HUES64 (cell line): ENCODE results near the gene CFAP54.

Experiments
- H3K27ac ChIP-seq: 2 replicates; pipeline ENCODE4 v1.7.0; 2013; ENCODE audit warnings: low read depth, low read length, inconsistent platforms
- H3K27me3 ChIP-seq: 2 replicates; pipeline ENCODE4 v1.6.1; 2013; ENCODE audit warnings: mild to moderate bottlenecking, low read length; ENCODE audit not compliant: insufficient read depth
- H3K36me3 ChIP-seq: 2 replicates; pipeline ENCODE4 v1.6.1; 2013; ENCODE audit warnings: mild to moderate bottlenecking, low read length; ENCODE audit not compliant: insufficient read depth
- H3K4me1 ChIP-seq: 2 replicates; pipeline ENCODE4 v1.6.1; 2013; ENCODE audit warnings: mild to moderate bottlenecking, low read length, moderate library complexity; ENCODE audit not compliant: insufficient read depth
- H3K4me3 ChIP-seq: 2 replicates; pipeline ENCODE4 v1.5.1; 2013; ENCODE audit warnings: mild to moderate bottlenecking, low read length, moderate library complexity
- H3K9ac ChIP-seq: 2 replicates; pipeline ENCODE4 v1.6.1; 2013; ENCODE audit warnings: mild to moderate bottlenecking, low read depth, low read length
- H3K9me3 ChIP-seq: 2 replicates; pipeline ENCODE4 v1.6.1; 2013; ENCODE audit warnings: low read depth, low read length; ENCODE audit not compliant: insufficient read depth
- WGBS: fragments of 150-250, 120-280 bp; methylation state at CpG from one replicate; pipeline ENCODE4 v1.1.7; 2013; ENCODE audit warnings: missing lambda C conversion rate; 5-methylcytosine and 5-hydroxymethylcytosine counted together

Gene CFAP54

GRCh38 chr12:96902076-96902475 lies 412.7 kb downstream of the CFAP54 start:
- Histone ChIP-seq H3K36me3 (no peaks in the 10 kb centered on the region), H3K27ac (no peak overlapping the region), H3K9me3 (no peaks in the 10 kb centered on the region), H3K9ac (no peak overlapping the region), H3K4me3 (no peak overlapping the region), H3K4me1 (no peaks in the 10 kb centered on the region), H3K27me3 (no peaks in the 10 kb centered on the region)
- WGBS = 91% methylated on average over 4 of the region's 4 CpGs

- Histone ChIP-seq H3K27me3 (no peaks in the 10 kb centered on the region), H3K36me3 (peaks cover 3% of the 10 kb centered on the region; the same call in 1 of the 2 replicates), H3K9me3 (no peaks in the 10 kb centered on the region), H3K4me1 (peaks cover 20% of the 10 kb centered on the region), H3K27ac (no peak overlapping the region), H3K9ac (no peak overlapping the region), H3K4me3 (peak overlapping the region; percentile 71)
- 90% methylated on average over 9 of the region's 9 CpGs for WGBS
Observed at GRCh38 chr12:96906498-96906848, 417.1 kb downstream of the CFAP54 start.

GRCh38 chr12:96906849-96907670 lies 417.7 kb downstream of the CFAP54 start, which contains the start of gene NEDD1:
Gene NEDD1, plus strand, starts transcription at chr12:96907257. Its CDS starts 2,503 bp downstream, at chr12:96909760.
- Histone ChIP-seq H3K27me3 (no peaks in the 10 kb centered on the region), H3K9ac (peak within 1 kb of the TSS; percentile 70), H3K4me1 (peaks cover 20% of the 10 kb centered on the region), H3K9me3 (no peaks in the 10 kb centered on the region), H3K36me3 (peaks cover 3% of the 10 kb centered on the region; the same call in 1 of the 2 replicates), H3K4me3 (peak within 1 kb of the TSS; percentile 71), H3K27ac (peak within 1 kb of the TSS; percentile 75)
- 2% methylated on average over 68 of the region's 68 CpGs for WGBS

GRCh38 chr12:96907671-96908422 lies 418.5 kb downstream of the CFAP54 start:
- no peaks in the 10 kb centered on the region for H3K27me3 ChIP-seq
- H3K4me1 ChIP-seq = peaks cover 23% of the 10 kb centered on the region
- 19% methylated on average over 23 of the region's 23 CpGs for WGBS
- H3K27ac ChIP-seq = peak overlapping the region; percentile 75
- peaks cover 3% of the 10 kb centered on the region; the same call in 1 of the 2 replicates for H3K36me3 ChIP-seq
- H3K9me3 ChIP-seq = no peaks in the 10 kb centered on the region
- H3K4me3 ChIP-seq = peak overlapping the region; percentile 71
- peak overlapping the region; percentile 70 for H3K9ac ChIP-seq

- Histone ChIP-seq H3K36me3 (peaks cover 5% of the 10 kb centered on the region; the same call in 1 of the 2 replicates), H3K4me3 (peak overlapping the region; percentile 71), H3K27me3 (no peaks in the 10 kb centered on the region), H3K9ac (no peak overlapping the region), H3K4me1 (peaks cover 23% of the 10 kb centered on the region), H3K27ac (no peak overlapping the region), H3K9me3 (no peaks in the 10 kb centered on the region)
- 87% methylated on average over 3 of the region's 3 CpGs for WGBS
Observed at GRCh38 chr12:96908423-96908675, 419.0 kb downstream of the CFAP54 start.

GRCh38 chr12:96912261-96912660 lies 422.9 kb downstream of the CFAP54 start:
- Histone ChIP-seq H3K27ac (no peak overlapping the region), H3K9me3 (no peaks in the 10 kb centered on the region), H3K4me1 (peaks cover 23% of the 10 kb centered on the region), H3K4me3 (no peak overlapping the region), H3K9ac (no peak overlapping the region), H3K36me3 (peaks cover 5% of the 10 kb centered on the region; the same call in 1 of the 2 replicates), H3K27me3 (no peaks in the 10 kb centered on the region)
- WGBS = 85% methylated on average over 2 of the region's 2 CpGs

- no peaks in the 10 kb centered on the region for H3K9me3 ChIP-seq
- no peak overlapping the region for H3K4me3 ChIP-seq
- H3K9ac ChIP-seq = no peak overlapping the region
- peaks cover 5% of the 10 kb centered on the region; the same call in 1 of the 2 replicates for H3K36me3 ChIP-seq
- H3K27me3 ChIP-seq = no peaks in the 10 kb centered on the region
- 98% methylated on average over 2 of the region's 2 CpGs for WGBS
- no peak overlapping the region for H3K27ac ChIP-seq
- peaks cover 22% of the 10 kb centered on the region for H3K4me1 ChIP-seq
Observed at GRCh38 chr12:96912943-96913342, 423.6 kb downstream of the CFAP54 start.

GRCh38 chr12:96919510-96920210 lies 430.3 kb downstream of the CFAP54 start:
- Histone ChIP-seq H3K36me3 (peaks cover 18% of the 10 kb centered on the region; the same call in 1 of the 2 replicates), H3K9ac (no peak overlapping the region), H3K4me1 (peaks cover 10% of the 10 kb centered on the region), H3K27me3 (no peaks in the 10 kb centered on the region), H3K27ac (no peak overlapping the region), H3K4me3 (no peak overlapping the region), H3K9me3 (no peaks in the 10 kb centered on the region)
- 100% methylated on average over 1 of the region's 2 CpGs for WGBS
